GM12892 (cell line): ENCODE data around the gene FBP1.

ENCODE experiments used
- POLR2A ChIP-seq: IDR thresholded peaks from 2 replicates; pipeline ENCODE4 v1.6.1; 2011; ENCODE audit warnings: low read depth, low read length, control low read depth
- POLR2AphosphoS5 ChIP-seq: IDR thresholded peaks from 2 replicates; pipeline ENCODE4 v1.6.1; 2011; ENCODE audit warnings: low read depth, low read length, control low read depth

GRCh38 chr9:94625835-94626234, 13.5 kb downstream of the FBP1 start:
- TF ChIP-seq POLR2A (no peak), POLR2AphosphoS5 (no peak)
